ENCODE results near the gene TBPL1. TPM values are rescaled to one million over a fixed set of nuclear protein-coding genes. Genes with fewer than 3 reads are reported as not detected.
"Not testable (repeated sequence)": the region's sequence is repeated elsewhere in the genome, so short reads cannot be mapped to it uniquely, and the experiment has no call there.

Gene TBPL1
- 56.2 TPM for polyA plus RNA-seq (2013, experiment 1 of 2; ENCODE audit: insufficient read length)
- polyA plus RNA-seq (2013, experiment 2 of 2; ENCODE audit: insufficient read length) = 42.0 TPM

DNA sequence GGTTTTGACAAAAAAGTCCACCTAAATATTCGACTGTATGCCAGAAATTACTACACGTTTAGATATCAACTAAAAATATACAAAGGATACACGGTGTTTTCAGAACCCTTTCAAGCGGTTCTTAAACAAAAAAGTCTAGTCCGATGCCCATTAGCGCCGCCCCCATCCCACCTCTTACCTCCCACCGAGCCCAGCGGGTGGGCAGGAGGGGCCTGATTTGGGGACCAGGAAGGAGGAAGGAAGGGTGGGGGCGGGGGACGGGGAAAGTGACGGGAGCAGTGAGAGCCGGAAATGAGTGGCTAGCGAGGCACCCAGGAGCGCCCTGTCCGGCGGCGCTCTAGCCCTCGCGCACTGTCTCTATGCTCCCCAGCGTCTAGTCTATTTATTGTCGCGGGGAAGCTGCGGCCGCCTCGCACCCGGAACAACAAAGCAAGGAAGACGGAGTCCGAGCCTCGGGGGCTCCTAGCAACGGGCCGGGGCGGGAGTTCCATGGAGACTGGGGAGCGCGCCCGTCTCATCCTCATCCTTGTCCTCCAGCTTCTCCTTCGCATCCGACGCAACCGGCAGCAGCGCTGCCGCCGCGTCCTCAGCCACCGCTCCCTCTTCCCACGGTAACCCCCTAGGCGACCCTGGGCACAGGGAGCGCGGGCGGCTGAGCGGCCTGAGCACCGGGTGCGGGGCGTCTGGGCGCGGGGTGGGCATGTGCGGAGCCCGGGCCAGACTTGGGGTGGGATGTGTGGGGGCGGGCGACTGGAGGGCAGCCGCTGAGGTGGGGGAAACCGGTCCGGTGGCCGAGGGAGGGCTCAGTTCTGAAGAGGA lies at the start of gene TBPL1:
TSS of gene TBPL1 (plus strand) at position 410 of the 819 bp plus-strand sequence. CDS start 26,902 bp downstream, outside the sequence.
- peak; percentile 96 for DNase-seq

DNA sequence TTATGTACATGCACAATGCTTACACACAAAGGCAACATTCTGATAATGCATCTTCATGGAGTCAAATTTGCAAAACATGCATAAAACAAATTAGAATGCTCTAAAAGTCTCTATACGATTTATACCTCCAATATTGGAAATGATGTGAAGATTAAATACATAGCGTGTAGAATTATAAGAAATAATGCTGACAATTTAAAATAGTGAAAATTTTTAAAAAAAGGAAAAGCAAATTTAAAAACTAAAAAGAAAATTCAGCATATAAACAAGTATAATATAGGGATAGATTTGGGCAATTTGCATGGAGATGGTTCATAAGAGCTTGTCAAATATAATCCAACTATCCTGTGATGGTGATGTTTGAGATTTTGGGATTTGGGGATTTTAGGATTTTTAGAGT lies 49.2 kb upstream of the TBPL1 start:
- no peak for DNase-seq

- no peak for DNase-seq
These were observed 47.0 kb upstream of the TBPL1 start for GRCh38 chr6:133906050-133906449.

DNA sequence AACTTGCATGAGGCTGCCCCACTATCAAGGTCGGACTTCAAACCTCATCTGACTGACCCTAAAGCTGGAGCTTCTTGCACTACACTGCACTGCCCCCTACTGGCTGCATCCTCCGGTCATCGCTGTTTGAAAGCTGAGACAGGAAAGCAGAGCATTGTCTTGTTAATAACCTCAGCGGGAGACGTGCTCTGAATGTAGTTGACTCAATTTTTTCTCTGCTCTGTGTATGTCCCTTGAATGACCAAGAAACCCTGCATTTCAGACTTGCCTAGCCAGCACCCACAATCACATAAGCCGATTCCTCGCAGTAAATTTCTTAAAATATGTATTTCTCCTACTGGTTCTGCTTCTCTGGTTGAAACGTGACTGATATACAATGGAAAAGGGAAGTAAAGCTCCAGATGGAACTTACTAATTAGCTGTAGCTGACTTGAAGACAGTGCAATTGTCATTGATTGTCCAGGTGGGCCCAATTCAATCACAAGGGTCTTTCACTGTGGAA lies 36.3 kb upstream of the TBPL1 start:
- peak; percentile 78 for DNase-seq

DNA sequence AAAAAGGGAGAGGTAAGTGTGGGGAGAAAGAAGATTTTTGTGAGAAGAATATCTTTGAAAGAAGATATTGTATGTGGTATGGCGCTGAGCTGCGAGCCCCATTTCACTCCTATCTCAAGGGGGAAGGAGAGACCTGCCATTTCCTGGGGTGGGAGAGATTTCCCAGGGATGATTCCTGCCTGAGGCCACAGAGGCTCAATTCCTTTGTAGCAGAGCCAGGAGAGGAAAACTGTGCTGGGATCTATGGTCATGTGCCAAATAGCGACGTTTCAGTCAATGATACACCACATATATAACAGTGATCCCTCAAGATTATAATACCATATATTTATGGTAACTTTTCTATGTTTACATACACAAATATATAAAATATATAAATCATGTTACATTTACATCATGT lies 35.2 kb upstream of the TBPL1 start:
- no peak for DNase-seq

- no peak for DNase-seq
These were observed 34.7 kb upstream of the TBPL1 start for GRCh38 chr6:133918208-133918930.

DNA sequence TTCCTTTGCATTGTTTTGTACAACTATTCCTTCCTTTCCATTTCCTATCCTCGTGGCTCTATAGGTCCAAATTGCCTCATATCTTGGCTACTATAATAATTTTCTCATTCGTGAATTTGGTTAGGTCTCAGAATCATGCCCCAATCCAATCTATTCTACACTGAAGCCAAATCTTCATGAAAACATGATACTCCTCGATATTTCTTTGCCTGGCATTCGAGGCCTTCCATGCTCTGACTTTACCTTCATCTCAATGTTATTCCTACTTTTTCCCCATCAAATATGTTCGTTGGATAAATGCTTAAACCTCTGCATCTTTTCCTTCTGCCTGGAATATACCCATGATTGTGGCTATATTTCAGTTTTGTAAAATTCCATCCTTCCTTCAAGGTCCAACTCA lies 33.7 kb upstream of the TBPL1 start:
- no peak for DNase-seq

DNA sequence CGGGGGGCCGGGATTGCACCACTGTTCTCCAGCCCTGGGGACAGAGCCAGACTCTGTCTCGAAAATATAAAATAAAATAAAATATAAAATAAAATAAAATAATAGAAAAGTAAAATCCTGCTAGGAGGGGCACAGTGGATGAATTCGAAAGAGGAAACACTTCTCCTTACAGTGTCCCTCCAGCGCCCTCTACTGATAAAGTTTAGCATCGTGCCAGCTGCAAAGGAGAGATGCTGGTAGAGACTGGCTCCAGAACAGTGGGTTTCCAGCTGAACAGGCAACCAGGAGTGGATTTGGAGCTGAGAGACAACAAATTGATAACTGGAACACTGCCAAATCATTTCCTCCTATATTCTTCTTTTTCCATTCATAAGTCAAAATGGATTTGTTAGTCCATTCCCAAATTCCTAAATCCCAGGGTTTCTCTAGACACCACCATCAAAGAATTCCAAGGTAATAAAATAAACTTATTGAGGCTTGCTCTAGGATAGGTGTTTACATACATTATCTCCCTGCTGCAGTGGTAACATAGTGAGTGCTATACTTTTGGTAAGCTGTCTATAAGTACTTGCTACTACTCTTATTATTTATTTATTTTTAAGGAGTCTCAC lies 31.7 kb upstream of the TBPL1 start:
- peak; percentile 77 for DNase-seq

DNA sequence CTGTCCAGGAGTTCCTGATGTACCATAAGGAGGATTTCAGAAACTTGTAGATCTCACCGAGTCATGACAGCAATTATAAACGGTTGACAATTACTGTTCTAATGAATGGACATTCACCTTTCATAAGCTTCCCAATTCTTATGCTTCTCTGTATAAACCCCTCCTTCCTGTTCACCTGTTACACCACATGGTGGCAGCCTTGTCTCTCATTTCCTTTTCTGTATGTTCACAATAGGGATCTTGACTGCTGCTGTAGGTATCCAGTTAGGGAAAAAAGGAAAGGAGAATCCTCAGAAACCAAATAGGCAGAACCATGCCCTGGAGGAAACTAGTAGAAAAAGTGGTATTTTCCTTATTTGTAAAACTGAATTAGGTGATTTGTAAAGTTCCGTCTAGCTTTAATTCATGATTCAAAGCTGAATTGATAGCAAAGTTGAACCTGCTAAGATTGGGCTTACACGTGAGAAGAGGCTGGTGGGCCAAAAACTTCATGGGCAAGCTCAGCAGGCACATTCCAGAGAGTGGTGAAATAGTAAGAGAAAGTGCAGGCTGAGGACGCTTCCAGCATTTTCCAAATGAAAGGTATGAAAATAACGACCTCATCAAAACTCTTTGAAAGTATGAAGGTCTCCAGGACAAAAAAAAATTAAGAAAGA lies 29.0 kb upstream of the TBPL1 start:
- peak; percentile 74 for DNase-seq

DNA sequence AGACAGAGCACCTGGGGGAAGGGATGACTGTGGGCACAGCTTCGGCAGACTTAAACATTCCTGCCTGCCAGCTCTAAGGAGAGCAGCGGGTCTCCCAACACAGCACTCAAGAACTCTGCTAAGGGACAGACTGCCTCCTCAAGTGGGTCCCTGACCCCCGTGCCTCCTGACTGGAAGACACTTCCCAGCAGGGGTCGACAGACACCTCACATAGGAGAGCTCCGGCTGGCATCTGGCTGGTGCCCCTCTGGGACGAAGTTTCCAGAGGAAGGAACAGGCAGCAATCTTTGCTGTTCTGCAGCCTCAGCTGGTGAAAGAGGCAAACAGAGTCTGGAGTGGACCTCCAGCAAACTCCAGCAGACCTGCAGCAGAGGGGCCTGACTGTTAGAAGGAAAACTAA lies 21.8 kb upstream of the TBPL1 start:
- DNase-seq = not testable (repeated sequence)

DNA sequence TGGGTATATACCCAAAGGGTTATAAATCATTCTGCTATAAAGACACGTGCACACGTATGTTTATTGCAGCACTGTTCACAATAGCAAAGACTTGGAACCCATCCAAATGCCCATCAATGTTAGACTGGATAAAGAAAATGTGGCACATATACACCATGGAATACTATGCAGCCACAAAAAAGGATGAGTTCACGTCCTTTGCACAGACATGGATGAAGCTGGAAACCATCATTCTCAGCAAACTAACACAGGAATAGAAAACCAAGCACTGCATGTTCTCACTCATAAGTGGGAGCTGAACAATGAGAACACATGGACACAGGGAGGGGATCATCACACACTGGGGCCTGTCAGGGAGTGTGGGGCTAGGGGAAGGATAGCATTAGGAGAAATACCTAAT lies 16.7 kb upstream of the TBPL1 start:
- not testable (repeated sequence) for DNase-seq

GRCh38 chr6:133937909-133938308 lies 15.1 kb upstream of the TBPL1 start:
- DNase-seq = no peak

GRCh38 chr6:133938533-133938932 lies 14.5 kb upstream of the TBPL1 start:
- no peak for DNase-seq

- no peak for DNase-seq
These were observed 13.0 kb upstream of the TBPL1 start for GRCh38 chr6:133939778-133940667.

DNA sequence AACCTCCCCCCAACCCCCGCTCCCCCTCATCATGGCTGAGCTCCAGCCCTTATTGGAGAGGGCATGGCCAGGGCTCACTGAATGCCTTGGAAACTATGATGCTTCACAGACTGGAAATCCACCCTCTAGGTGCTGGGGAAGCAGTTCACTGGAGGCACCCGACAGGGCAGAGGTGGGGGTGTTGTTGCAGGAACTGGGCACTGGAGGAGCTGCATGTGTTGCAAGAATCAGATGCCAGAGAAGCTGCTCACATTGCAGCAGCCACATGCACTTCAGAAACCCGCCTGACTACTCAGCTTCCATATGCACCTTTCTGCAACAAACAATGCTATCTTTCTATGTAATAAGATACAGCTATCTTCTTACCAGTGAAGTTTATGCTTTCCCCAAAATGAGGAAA lies 7.9 kb upstream of the TBPL1 start:
- no peak for DNase-seq

DNA sequence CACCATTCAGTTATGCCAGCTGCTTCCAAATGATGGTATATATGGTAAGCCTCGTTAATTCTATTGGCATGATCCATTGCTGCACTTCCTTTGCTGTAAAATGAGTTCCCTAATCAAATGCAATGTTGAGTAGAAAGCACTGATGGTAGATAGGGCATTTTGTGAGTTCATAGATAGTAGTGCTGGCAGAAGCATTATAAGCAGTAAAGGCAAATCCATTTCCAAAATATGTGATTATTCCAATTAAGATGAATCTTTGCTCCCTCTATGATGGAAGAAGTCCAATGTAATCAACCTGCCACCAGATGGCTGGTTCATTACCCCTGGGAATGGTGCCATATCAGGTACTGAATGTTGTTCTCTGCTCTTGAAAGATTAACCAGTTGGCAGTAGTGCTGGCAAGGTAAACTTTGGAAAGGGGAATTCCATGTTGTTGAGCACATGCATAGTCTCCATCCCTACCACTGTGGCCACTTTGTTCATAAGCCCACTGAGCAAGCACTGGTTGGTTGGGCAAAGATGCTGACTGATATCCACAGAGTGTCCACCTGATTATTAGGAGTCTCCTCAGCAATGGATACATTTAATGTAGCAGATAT lies 5.6 kb upstream of the TBPL1 start:
- DNase-seq = no peak

GRCh38 chr6:133948472-133948871 lies 4.6 kb upstream of the TBPL1 start:
- DNase-seq = no peak

DNA sequence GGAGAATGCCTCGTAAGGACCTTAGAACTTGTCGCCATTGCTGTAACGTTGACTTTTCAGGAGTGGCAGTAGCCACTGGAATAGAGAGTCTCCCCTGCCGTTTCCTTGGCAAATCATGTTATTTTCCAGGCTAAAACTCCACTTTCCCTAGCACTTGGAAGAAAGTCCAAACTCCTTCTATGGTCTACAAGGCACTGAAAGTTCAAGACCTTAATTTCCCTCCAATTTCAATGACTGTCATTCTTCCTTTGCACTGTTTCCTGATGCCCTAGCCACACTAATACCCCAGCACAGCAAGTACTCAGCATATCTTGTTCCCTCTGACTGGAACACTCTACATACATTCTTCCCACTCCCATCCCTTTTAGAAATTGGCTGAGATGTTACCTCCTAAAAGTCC lies 1.8 kb upstream of the TBPL1 start:
- no peak for DNase-seq

DNA sequence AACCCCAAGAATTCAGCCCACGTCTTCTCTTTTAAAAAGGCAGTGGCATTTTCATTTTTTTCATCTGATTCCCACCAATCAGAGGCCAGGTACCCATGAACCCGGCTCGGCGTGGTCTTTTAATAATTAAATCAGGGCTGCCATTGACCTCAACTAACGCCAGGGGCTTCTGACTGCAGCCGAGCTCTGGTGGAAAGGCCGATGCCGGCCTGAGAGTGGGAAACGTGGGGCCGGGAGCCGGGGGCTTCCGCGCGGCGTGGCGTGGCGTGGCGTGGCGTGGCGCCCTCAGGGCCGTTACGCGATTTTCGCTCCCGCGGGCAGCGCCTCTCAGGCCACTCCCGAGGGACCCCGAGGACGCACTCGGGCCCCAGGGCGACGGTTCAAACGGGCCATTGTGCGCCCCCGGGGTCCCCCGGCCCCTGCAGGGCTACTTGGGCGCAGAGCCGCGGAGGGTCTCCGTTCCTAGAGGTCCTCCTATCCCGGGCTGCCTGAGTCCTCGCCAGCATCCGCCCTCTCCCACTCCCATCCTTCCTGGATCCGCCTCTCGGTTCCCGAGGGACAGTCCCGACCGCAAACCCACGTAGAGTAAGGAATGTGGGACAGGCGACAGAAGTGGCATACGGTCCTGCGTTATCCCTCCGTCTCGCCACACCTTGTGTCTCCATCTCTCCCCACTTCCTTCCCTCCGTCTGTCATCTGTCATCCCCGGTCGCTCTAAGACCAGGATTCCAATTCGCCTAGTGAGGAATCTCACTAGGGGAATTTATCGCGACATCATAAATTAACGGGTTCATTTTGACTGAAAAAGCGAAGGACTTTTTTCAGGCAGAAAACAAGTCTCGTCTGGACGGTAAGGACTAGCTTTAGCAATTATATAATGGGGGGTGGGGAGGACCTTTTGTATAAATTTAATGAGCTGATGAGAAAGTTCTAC lies 876 bp upstream of the TBPL1 start:
- peak; percentile 84 for DNase-seq
